HG03175 (cell line): Measurements from ENCODE around the gene SLC9A9.
"Not testable (repeated sequence)": the region's sequence is repeated elsewhere in the genome, so short reads cannot be mapped to it uniquely, and the experiment has no call there.

ENCODE experiments used
- ATAC-seq: cut with Tn5 transposase; IDR thresholded peaks from one replicate; pipeline ENCODE4 v1.9.1; 2021; ENCODE audit warnings: mild to moderate bottlenecking, moderate library complexity; ENCODE audit not compliant: unreplicated experiment

SLC9A9 gene

GRCh38 chr3:143525408-143525807 lies 322.9 kb downstream of the SLC9A9 start:
- no peak for ATAC-seq

- ATAC-seq = no peak
These were observed 326.5 kb downstream of the SLC9A9 start for GRCh38 chr3:143521803-143522202.

- ATAC-seq = not testable (repeated sequence)
These were observed 331.1 kb downstream of the SLC9A9 start for GRCh38 chr3:143517131-143517530.

GRCh38 chr3:143514874-143515273 lies 333.4 kb downstream of the SLC9A9 start:
- ATAC-seq = no peak

GRCh38 chr3:143514109-143514508 lies 334.2 kb downstream of the SLC9A9 start:
- no peak for ATAC-seq

GRCh38 chr3:143511174-143511879 lies 336.9 kb downstream of the SLC9A9 start:
- ATAC-seq = no peak

- no peak for ATAC-seq
These were observed 337.7 kb downstream of the SLC9A9 start for GRCh38 chr3:143510601-143511000.

GRCh38 chr3:143507735-143508580 lies 340.3 kb downstream of the SLC9A9 start:
- ATAC-seq = no peak

- no peak for ATAC-seq
These were observed 342.1 kb downstream of the SLC9A9 start for GRCh38 chr3:143506190-143506589.

- no peak for ATAC-seq
These were observed 344.9 kb downstream of the SLC9A9 start for GRCh38 chr3:143503325-143503885.

- ATAC-seq = no peak
These were observed 346.2 kb downstream of the SLC9A9 start for GRCh38 chr3:143502081-143502480.

GRCh38 chr3:143497382-143497781 lies 350.9 kb downstream of the SLC9A9 start:
- ATAC-seq = no peak

GRCh38 chr3:143496191-143496590 lies 352.1 kb downstream of the SLC9A9 start:
- no peak for ATAC-seq

GRCh38 chr3:143495527-143495926 lies 352.7 kb downstream of the SLC9A9 start:
- ATAC-seq = no peak

GRCh38 chr3:143486611-143487010 lies 361.7 kb downstream of the SLC9A9 start:
- no peak for ATAC-seq

- no peak for ATAC-seq
These were observed 363.3 kb downstream of the SLC9A9 start for GRCh38 chr3:143484846-143485512.

GRCh38 chr3:143483214-143483613 lies 365.1 kb downstream of the SLC9A9 start:
- no peak for ATAC-seq

GRCh38 chr3:143482106-143483088 lies 365.9 kb downstream of the SLC9A9 start:
- no peak for ATAC-seq

GRCh38 chr3:143480344-143480743 lies 367.9 kb downstream of the SLC9A9 start:
- no peak for ATAC-seq

GRCh38 chr3:143479727-143480126 lies 368.5 kb downstream of the SLC9A9 start:
- no peak for ATAC-seq
